BLaER1 treated with 17β-estradiol and CSF1 and Interleukin-3, amounts not matched to agents 10 nM and 100 nM (cell line): ENCODE measurements around the gene SNX14.
"Not testable (repeated sequence)": the region's sequence is repeated elsewhere in the genome, so short reads cannot be mapped to it uniquely, and the experiment has no call there.

Source experiments
- H3K27ac ChIP-seq, 11 experiments: shearing (Covaris generic); formaldehyde crosslinking; 2 replicates each; pipeline ENCODE4 v1.8.1; 2022
- H3K27me3 ChIP-seq, 11 experiments: shearing (Covaris generic); formaldehyde crosslinking; 2 replicates each; pipeline ENCODE4 v1.8.1; 2022
- H3K36me3 ChIP-seq, 11 experiments: shearing (Covaris generic); formaldehyde crosslinking; 2 replicates each; pipeline ENCODE4 v1.8.1; 2022
- H3K4me1 ChIP-seq, 10 experiments: shearing (Covaris generic); formaldehyde crosslinking; 2 replicates each; pipeline ENCODE4 v1.8.1; 2022
- H3K4me2 ChIP-seq, 11 experiments: shearing (Covaris generic); formaldehyde crosslinking; 2 replicates each; pipeline ENCODE4 v1.8.1; 2022
- H3K4me3 ChIP-seq, 10 experiments: shearing (Covaris generic); formaldehyde crosslinking; 2 replicates each; pipeline ENCODE4 v1.8.1; 2022
- H3K9ac ChIP-seq, 11 experiments: shearing (Covaris generic); formaldehyde crosslinking; 2 replicates each; pipeline ENCODE4 v1.8.1; 2022
- H3K9me3 ChIP-seq, 11 experiments: shearing (Covaris generic); formaldehyde crosslinking; replicated peaks in 1 of 11; 2 replicates each; pipeline ENCODE4 v1.8.1; 2022
- H4K20me1 ChIP-seq, 11 experiments: shearing (Covaris generic); formaldehyde crosslinking; 2 replicates each; pipeline ENCODE4 v1.8.1; 2022
- Cebpa-rat ChIP-seq, 11 experiments: shearing (Covaris generic); IDR thresholded peaks; 2 replicates each; pipeline ENCODE4 v1.8.1; 2022

The SNX14 gene

DNA sequence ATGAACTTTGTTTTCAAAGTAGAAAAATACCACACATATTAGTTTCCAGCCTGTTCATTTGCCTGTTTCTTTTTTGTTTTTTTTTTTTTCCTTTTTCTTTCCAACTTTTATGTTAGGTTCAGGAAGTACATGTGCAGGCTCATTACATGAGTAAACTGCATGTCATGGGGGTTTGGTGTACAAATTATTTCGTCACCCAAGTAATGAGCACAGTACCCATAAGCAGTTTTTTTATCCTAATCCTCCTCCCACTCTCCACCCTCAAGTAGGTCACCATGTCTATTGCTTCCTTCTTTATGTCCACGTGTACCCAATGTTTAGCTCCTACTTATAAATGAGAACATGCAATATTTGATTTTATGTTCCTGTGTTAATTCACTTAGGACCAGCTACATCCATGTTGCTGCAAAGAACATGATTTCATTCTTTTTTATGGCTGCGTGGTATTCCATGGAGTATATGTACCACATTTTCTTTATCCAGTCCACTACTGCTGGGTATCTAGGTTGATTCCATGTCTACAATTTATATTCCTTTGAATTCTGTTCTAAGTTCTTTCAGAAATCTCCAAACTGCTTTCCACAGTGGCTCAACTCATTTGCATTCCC lies 31.8 kb downstream of the SNX14 start:
- no peak overlapping the region for H3K4me2 ChIP-seq

DNA sequence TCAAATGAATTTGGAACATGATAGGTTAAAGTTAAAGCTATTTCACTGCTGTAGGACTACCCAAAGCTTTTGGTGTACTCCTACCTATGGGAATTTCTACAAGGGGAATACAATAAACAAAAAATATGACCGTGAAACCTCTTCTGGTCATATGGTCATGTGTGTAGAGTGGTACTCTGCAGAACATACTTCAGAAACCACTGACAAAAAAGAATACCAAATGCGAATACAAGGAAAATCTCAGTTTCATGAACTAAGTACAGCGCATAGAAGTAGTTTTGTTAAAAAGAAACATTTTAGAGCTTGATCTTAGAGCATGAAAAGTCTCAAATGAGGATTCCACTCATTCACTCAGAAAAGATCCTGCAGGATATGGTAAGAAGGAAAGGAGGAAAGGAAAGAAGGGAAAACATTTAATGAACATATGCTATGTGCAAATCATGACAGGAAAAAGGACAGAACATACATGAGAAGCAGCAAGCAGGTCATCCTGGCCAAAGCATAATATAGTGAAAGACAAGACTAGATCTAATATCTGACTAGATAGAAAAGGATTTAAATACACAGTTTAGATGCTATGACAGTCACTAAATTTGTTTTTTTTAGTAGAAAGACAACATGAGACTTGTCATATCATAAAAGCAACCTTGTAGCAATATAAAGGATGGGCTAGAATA lies 36.5 kb downstream of the SNX14 start:
- Histone ChIP-seq H4K20me1 (no peaks in the 10 kb centered on the region), H3K9ac (no peak overlapping the region)

More for the DNA sequence above, 31.8 kb downstream of the SNX14 start:
- Histone ChIP-seq H3K4me3 (no peak overlapping the region), H4K20me1 (no peaks in the 10 kb centered on the region), H3K9me3 (peaks cover 0 to 6% (median 0%) of the 10 kb centered on the region in 11 experiments; a peak in 4 of 22 replicates), H3K4me1 (no peaks in the 10 kb centered on the region), H3K9ac (no peak overlapping the region), H3K27ac (no peak overlapping the region), H3K27me3 (no peaks in the 10 kb centered on the region), H3K36me3 (peaks cover 0 to 27% (median 12%) of the 10 kb centered on the region in 11 experiments; a peak in 11 of 22 replicates)
- no peak for TF ChIP-seq Cebpa-rat (IDR thresholded peaks at IDR 0.05)

DNA sequence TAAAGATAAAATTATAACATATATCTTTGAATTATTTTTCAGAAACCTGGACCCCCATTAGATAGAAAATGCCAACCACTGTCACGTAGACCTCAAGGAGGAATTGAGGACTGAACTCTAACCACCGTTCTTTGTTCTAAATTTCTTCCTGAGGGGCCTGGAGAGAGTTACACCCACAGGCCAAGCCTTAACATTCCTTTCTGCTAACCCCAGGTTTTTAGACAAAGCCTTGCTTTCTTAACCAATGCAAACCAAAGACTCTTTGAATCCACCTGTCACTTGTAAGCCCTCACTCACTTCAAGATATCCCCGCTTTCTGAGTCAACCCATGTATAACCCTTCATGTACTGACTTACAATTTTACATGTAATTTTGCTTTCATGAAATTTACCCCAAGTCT lies 41.0 kb downstream of the SNX14 start:
- Histone ChIP-seq H3K27me3 (no peaks in the 10 kb centered on the region), H3K9me3 (peaks cover 0 to 11% (median 6%) of the 10 kb centered on the region in 11 experiments; a peak in 7 of 22 replicates), H4K20me1 (no peaks in the 10 kb centered on the region), H3K4me1 (no peaks in the 10 kb centered on the region), H3K9ac (no peak overlapping the region), H3K4me3 (no peak overlapping the region), H3K36me3 (peaks cover 0 to 54% (median 15%) of the 10 kb centered on the region in 11 experiments; a peak in 15 of 22 replicates), H3K4me2 (no peak overlapping the region), H3K27ac (no peak overlapping the region)
- no peak for TF ChIP-seq Cebpa-rat (IDR thresholded peaks at IDR 0.05)

More for the DNA sequence above, 36.5 kb downstream of the SNX14 start:
- Histone ChIP-seq H3K27me3 (no peaks in the 10 kb centered on the region), H3K27ac (no peak overlapping the region), H3K4me1 (no peaks in the 10 kb centered on the region), H3K4me3 (no peak overlapping the region), H3K36me3 (peaks cover 0 to 44% (median 11%) of the 10 kb centered on the region in 11 experiments; a peak in 12 of 22 replicates), H3K4me2 (no peak overlapping the region), H3K9me3 (peaks cover 0 to 11% (median 6%) of the 10 kb centered on the region in 11 experiments; a peak in 5 of 22 replicates)
- no peak for TF ChIP-seq Cebpa-rat (IDR thresholded peaks at IDR 0.05)

DNA sequence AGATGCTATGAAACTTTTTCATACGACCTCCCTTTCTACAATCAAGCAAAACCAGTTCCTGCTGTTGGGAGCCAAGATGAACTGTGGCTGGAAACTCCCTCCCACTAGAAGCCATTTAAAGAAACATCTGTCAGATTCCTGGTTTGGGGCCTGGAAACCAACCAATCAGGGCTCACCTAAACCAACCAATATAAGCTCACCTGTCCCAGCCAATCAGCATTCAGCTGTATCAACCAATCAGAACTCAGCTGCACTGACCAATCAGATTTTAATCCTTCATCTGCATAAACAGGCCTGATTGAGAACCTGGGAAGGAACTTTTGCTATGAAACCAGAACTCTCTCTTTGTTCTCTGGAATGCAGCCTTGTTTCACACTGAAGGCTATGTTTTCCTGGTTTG lies 42.4 kb downstream of the SNX14 start:
- Histone ChIP-seq H3K9ac (no peak overlapping the region), H3K27ac (no peak overlapping the region), H3K9me3 (peaks cover 0 to 11% (median 6%) of the 10 kb centered on the region in 11 experiments; a peak in 7 of 22 replicates)

DNA sequence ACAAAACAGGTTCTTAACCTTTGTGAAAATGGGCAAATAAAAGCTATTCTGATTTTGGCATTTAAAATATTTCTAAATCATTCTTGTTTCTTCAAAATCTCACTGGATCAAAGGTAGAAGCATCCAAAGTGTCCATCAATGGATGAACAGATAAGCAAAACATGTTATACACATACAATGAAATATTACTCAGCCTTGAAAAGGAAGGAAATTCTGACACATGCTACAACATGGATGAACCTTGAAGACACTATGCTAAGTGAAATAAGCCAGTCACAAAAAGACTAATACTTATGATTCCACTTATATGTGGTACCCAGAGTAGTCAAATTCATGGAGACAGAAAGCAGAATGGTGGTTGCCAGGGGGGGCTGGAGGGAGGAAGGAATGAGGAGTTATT lies 45.9 kb downstream of the SNX14 start:
- Histone ChIP-seq H3K27ac (no peak overlapping the region), H4K20me1 (no peaks in the 10 kb centered on the region), H3K4me3 (no peak overlapping the region), H3K4me1 (no peaks in the 10 kb centered on the region), H3K27me3 (no peaks in the 10 kb centered on the region), H3K4me2 (no peak overlapping the region), H3K9me3 (peaks cover 0 to 6% (median 5%) of the 10 kb centered on the region in 11 experiments; a peak in 7 of 22 replicates), H3K9ac (no peak overlapping the region), H3K36me3 (peaks cover 2 to 56% (median 12%) of the 10 kb centered on the region in 11 experiments; a peak in 17 of 22 replicates)
- TF ChIP-seq Cebpa-rat (IDR thresholded peaks at IDR 0.05) = no peak

More for the DNA sequence above, 42.4 kb downstream of the SNX14 start:
- no peak overlapping the region for H3K4me2 ChIP-seq
- H3K4me1 ChIP-seq = no peaks in the 10 kb centered on the region
- no peaks in the 10 kb centered on the region for H3K27me3 ChIP-seq
- no peaks in the 10 kb centered on the region for H4K20me1 ChIP-seq
- H3K4me3 ChIP-seq = no peak overlapping the region
- H3K36me3 ChIP-seq = peaks cover 0 to 57% (median 15%) of the 10 kb centered on the region in 11 experiments; a peak in 16 of 22 replicates
- TF ChIP-seq Cebpa-rat (IDR thresholded peaks at IDR 0.05) = no peak

DNA sequence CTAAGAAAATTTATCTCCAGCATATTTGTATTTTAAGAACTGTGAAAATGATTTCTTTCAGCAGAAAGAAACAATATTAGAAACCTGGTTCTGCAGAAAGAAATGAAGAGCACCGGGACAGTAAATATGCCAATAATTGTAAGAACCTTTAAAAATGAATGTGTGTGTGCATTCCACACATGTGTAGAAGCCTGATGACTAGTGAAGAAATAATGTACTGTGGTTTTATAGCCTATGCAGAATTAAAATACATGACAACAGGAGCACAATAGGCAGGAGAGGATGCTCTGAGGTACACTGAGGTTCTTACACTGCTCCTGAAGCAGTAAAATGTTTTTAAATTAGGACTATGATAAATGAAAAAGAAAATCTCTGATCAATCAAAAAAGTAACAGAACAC lies 48.9 kb downstream of the SNX14 start:
- Histone ChIP-seq H3K4me2 (no peak overlapping the region), H3K27ac (no peak overlapping the region), H3K9me3 (no peaks in the 10 kb centered on the region), H3K27me3 (no peaks in the 10 kb centered on the region), H3K9ac (no peak overlapping the region), H4K20me1 (no peaks in the 10 kb centered on the region), H3K4me3 (no peak overlapping the region), H3K4me1 (no peaks in the 10 kb centered on the region), H3K36me3 (peaks cover 4 to 53% (median 9%) of the 10 kb centered on the region in 11 experiments; a peak in 14 of 22 replicates)
- no peak for TF ChIP-seq Cebpa-rat (IDR thresholded peaks at IDR 0.05)

DNA sequence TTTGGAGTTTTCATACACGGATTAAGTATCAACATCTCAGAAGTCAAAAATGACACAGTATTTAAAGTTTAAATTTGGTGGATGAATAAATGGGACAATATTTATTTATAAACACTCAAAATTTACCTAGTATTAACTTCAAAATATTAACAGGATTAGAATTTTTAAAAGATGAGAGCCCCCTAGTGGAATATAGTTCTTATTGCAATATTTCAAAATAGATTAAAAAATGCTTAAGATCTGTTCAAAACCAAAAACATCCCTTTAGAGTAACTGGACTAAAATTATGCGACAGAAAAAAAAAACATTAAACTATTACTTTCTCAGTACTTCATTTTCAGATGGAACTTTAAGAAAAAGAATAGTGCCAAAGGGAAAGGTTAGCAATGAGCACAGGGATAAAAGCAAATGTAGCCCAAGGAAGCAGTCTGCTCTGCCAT lies 56.6 kb downstream of the SNX14 start:
- Histone ChIP-seq H3K4me1 (no peaks in the 10 kb centered on the region), H3K27me3 (no peaks in the 10 kb centered on the region), H3K27ac (no peak overlapping the region), H3K9me3 (no peaks in the 10 kb centered on the region), H4K20me1 (no peaks in the 10 kb centered on the region), H3K4me2 (no peak overlapping the region), H3K4me3 (no peak overlapping the region), H3K36me3 (peaks cover 0 to 39% (median 12%) of the 10 kb centered on the region in 11 experiments; a peak in 14 of 22 replicates), H3K9ac (no peak overlapping the region)
- TF ChIP-seq Cebpa-rat (IDR thresholded peaks at IDR 0.05) = no peak

DNA sequence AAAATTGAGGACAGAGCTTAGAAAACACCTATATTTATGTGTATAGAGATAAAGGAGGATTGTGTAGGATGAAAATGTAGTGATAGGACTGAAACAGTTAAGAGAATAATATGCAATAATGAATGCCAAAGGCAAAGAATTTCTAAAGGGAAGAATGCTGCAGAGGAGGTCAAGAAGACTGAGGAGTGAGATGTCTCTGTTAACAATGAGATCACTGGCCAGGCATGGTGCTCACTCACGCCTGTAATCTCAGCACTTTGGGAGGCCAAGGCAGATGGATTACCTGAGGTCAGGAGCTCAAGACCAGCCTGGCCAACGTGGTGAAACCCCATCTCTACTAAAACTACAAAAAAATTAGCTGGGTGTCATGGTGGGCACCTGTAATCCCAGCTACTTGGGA lies 69.4 kb downstream of the SNX14 start:
- H3K4me2 ChIP-seq, H3K9ac ChIP-seq, H3K4me1 ChIP-seq, H3K27ac ChIP-seq, H3K27me3 ChIP-seq, H3K4me3 ChIP-seq, H3K9me3 ChIP-seq, H4K20me1 ChIP-seq: not testable (repeated sequence)
- H3K36me3 ChIP-seq = peaks cover 8 to 72% (median 19%) of the 10 kb centered on the region in 11 experiments; a peak in 14 of 22 replicates

DNA sequence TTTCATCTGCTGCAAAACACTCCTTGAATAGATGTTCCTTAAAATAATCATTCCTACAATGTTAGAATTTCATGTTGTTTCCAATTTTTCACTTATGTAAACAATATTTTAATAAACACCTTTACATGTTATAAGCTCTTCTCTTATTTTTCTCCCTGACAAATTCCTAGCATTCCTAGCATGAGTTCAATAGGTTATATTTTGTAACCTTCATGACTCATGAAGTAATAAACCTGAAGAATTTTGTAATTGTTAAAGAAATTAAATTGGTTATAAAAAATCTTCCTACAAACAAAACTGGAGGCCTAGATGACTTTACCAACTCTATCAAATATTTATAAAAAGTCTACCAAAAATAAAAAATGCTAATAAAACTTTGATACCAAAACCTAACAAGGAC lies 77.5 kb downstream of the SNX14 start:
- Histone ChIP-seq H3K9ac (no peak overlapping the region), H3K4me1 (no peaks in the 10 kb centered on the region), H3K27me3 (no peaks in the 10 kb centered on the region), H3K9me3 (no peaks in the 10 kb centered on the region), H3K36me3 (peaks cover 22 to 62% (median 33%) of the 10 kb centered on the region in 11 experiments; a peak in 21 of 22 replicates), H3K27ac (no peak overlapping the region), H3K4me3 (no peak overlapping the region), H3K4me2 (no peak overlapping the region), H4K20me1 (no peaks in the 10 kb centered on the region)
- no peak for TF ChIP-seq Cebpa-rat (IDR thresholded peaks at IDR 0.05)
